Measurements from ENCODE around the gene YIPF3.
A peak's percentile ranks its signal among the peaks of the same experiment; 100 is the strongest.
"Not testable (repeated sequence)": the region's sequence is repeated elsewhere in the genome, so short reads cannot be mapped to it uniquely, and the experiment has no call there.

YIPF3 gene

GRCh38 chr6:43493230-43493629, 23.5 kb downstream of the YIPF3 start:
- no peak for DNase-seq (ENCODE audit: low read depth)

GRCh38 chr6:43492673-43493072, 24.1 kb downstream of the YIPF3 start:
- no peak for DNase-seq (ENCODE audit: low read depth)

- DNase-seq (ENCODE audit: low read depth): no peak
Observed at GRCh38 chr6:43491750-43492661, 24.7 kb downstream of the YIPF3 start.

GRCh38 chr6:43490523-43490939, 26.2 kb downstream of the YIPF3 start:
- DNase-seq (ENCODE audit: low read depth): no peak

GRCh38 chr6:43489277-43490072, 27.3 kb downstream of the YIPF3 start:
- DNase-seq (ENCODE audit: low read depth): no peak

- DNase-seq (ENCODE audit: low read depth): no peak
Observed at GRCh38 chr6:43488667-43489276, 28.0 kb downstream of the YIPF3 start.

- DNase-seq (ENCODE audit: low read depth): no peak
Observed at GRCh38 chr6:43481591-43482236, 35.0 kb downstream of the YIPF3 start.

- DNase-seq (ENCODE audit: low read depth): no peak
Observed at GRCh38 chr6:43481075-43481474, 35.7 kb downstream of the YIPF3 start.

GRCh38 chr6:43478008-43478372, 38.7 kb downstream of the YIPF3 start:
- no peak for DNase-seq (ENCODE audit: low read depth)

- peak; percentile 93 for DNase-seq (ENCODE audit: low read depth)
Observed at GRCh38 chr6:43477235-43478007, 39.3 kb downstream of the YIPF3 start, which contains the start of gene TJAP1. Gene TJAP1, plus strand, starts transcription at chr6:43477570. Its CDS starts 21,432 bp downstream, at chr6:43499002.

- no peak for DNase-seq (ENCODE audit: low read depth)
Observed at GRCh38 chr6:43476746-43477145, 40.0 kb downstream of the YIPF3 start.

- DNase-seq (ENCODE audit: low read depth): no peak
Observed at GRCh38 chr6:43475516-43475915, 41.2 kb downstream of the YIPF3 start.

GRCh38 chr6:43472515-43472914, 44.2 kb downstream of the YIPF3 start:
- no peak for DNase-seq (ENCODE audit: low read depth)

- DNase-seq (ENCODE audit: low read depth): no peak
Observed at GRCh38 chr6:43471399-43471798, 45.3 kb downstream of the YIPF3 start.

GRCh38 chr6:43469947-43470346, 46.8 kb downstream of the YIPF3 start:
- DNase-seq (ENCODE audit: low read depth): no peak

- DNase-seq (ENCODE audit: low read depth): no peak
Observed at GRCh38 chr6:43468748-43469681, 47.7 kb downstream of the YIPF3 start.

GRCh38 chr6:43468240-43468639, 48.5 kb downstream of the YIPF3 start:
- DNase-seq (ENCODE audit: low read depth): no peak

GRCh38 chr6:43467752-43468151, 49.0 kb downstream of the YIPF3 start:
- DNase-seq (ENCODE audit: low read depth): no peak

GRCh38 chr6:43467265-43467664, 49.5 kb downstream of the YIPF3 start:
- not testable (repeated sequence) for DNase-seq (ENCODE audit: low read depth)

GRCh38 chr6:43465948-43466347, 50.8 kb downstream of the YIPF3 start:
- no peak for DNase-seq (ENCODE audit: low read depth)
